ENCODE results near the gene BYSL. TPM values are rescaled to one million over a fixed set of nuclear protein-coding genes. Genes with fewer than 3 reads are reported as not detected.

The BYSL gene
- total and polyA plus RNA-seq, 9 of the 15 experiments (the other 6 are each of a cell fraction or from before 2014, with no cell fraction given) = 22.2 to 92.3 (median 53.4) TPM

- POLR2A ChIA-PET = interaction anchor here (0.6 to 13.7 kb wide), 21 partner anchors 10 to 1085 kb away, joined by 3 to 166 read pairs (median 4); partner anchors contain the start of genes BYSL, MED20 and TAF8
- peak overlapping the region; percentile 46 to 94 for H3K9ac ChIP-seq (ENCODE audit: insufficient read depth in 1 of 2, low read depth in 2 of 2, low read length in 2 of 2)
- H3K4me2 ChIP-seq (ENCODE audit: insufficient read depth, low read length) = peak overlapping the region; percentile 90
- in situ Hi-C loops (cut with MboI) = loop anchor here (5.0 kb wide), 1 partner anchor 102 kb away; no protein-coding TSS in a partner anchor
- no peaks in the 10 kb centered on the region for H3K9me3 ChIP-seq (replicated peaks; ENCODE audit: control insufficient read depth, insufficient read depth, low read depth, low read length)
- peak; percentile 59 to 89 (median 62) for DNase-seq (ENCODE audit: extremely low read depth in 1 of 4, low spot score in 3 of 4)
- peak overlapping the region; percentile 54 for H2AFZ ChIP-seq (ENCODE audit: low read depth, low read length)
- peak overlapping the region; percentile 81 for H3K4me3 ChIP-seq
- H3K36me3 ChIP-seq (ENCODE audit: control insufficient read depth, insufficient read depth, low read length) = peaks cover 50% of the 10 kb centered on the region
- no peaks in the 10 kb centered on the region for H3K27me3 ChIP-seq (ENCODE audit: control insufficient read depth in 2 of 2, insufficient read depth in 2 of 2, low read length in 2 of 2)
- H3K27ac ChIP-seq (ENCODE audit: extremely low read depth, low read depth, low read length) = peak overlapping the region; percentile 72
- FAIRE-seq = peak; percentile 40
- peaks cover 12% of the 10 kb centered on the region for H4K20me1 ChIP-seq (replicated peaks; ENCODE audit: control insufficient read depth, insufficient read depth, low read length)
- intact Hi-C loops (cut with micrococcal nuclease) = loop anchor here (1.0 to 10.0 kb wide), 4 partner anchors 27 to 277 kb away; partner anchors contain the start of genes GUCA1B and MRPS10
- H3K9me1 ChIP-seq (ENCODE audit: control insufficient read depth, insufficient read depth, low read length) = no peaks in the 10 kb centered on the region
- CTCF ChIA-PET (ENCODE audit: low intra/inter-chr PET ratio) = interaction anchor here (1.2 to 2.0 kb wide), 2 partner anchors 105 kb away, joined by 7 to 13 read pairs; no protein-coding TSS in a partner anchor
- WGBS (ENCODE audit: insufficient coverage, low coverage, missing lambda C conversion rate) = under 1% methylated on average over 26 of the region's 27 CpGs
- TSS peak; percentile 30 for BruUV-seq (replicated peaks)
- peak; percentile 33 for ATAC-seq
- H3K4me1 ChIP-seq (replicated peaks in 1 of 2; ENCODE audit: control insufficient read depth in 2 of 2, insufficient read depth in 2 of 2, low read length in 2 of 2) = peaks cover 54 to 69% of the 10 kb centered on the region in 2 experiments
- H3K79me2 ChIP-seq (ENCODE audit: control insufficient read depth, insufficient read depth, low read length) = peaks cover 74% of the 10 kb centered on the region
- TF ChIP-seq ZEB2 (IDR thresholded peaks at IDR 0.05) = 0 out of 2 replicates have a peak, but pooled peaks have one; percentile 44
- TF ChIP-seq SMARCE1 (IDR thresholded peaks at IDR 0.05) = no peak; the same call in 1 of the 2 replicates
- TF ChIP-seq MNT (conservative IDR thresholded peaks at IDR 0.05) = peak; percentile 58 to 79
- no peak for TF ChIP-seq GTF3C2 (IDR thresholded peaks at IDR 0.05; ENCODE audit: borderline replicate concordance, extremely low read depth, insufficient read length)
- no peak for TF ChIP-seq ZNF507 (tag; conservative IDR thresholded peaks at IDR 0.05)
- TF ChIP-seq ZFX (CRISPR knock-in tag; IDR thresholded peaks at IDR 0.05) = peak; percentile 2; the same call in 1 of the 2 replicates
- TF ChIP-seq ZNF384 (IDR thresholded peaks at IDR 0.05; ENCODE audit: low read depth, low read length) = no peak
- TF ChIP-seq ZNF655 (CRISPR knock-in tag; IDR thresholded peaks at IDR 0.05) = no peak
- no peak for TF ChIP-seq ZBTB33 (CRISPR knock-in tag; IDR thresholded peaks at IDR 0.05)
- TF ChIP-seq POU5F1 (IDR thresholded peaks at IDR 0.05; ENCODE audit: borderline replicate concordance, low read depth, low read length, partially characterized antibody) = no peak
- TF ChIP-seq NCOA1 (IDR thresholded peaks at IDR 0.05; ENCODE audit: low read depth) = 0 out of 2 replicates have a peak, but pooled peaks have one; percentile 1
Observed at GRCh38 chr6:41939848-41940758, 18.8 kb downstream of the BYSL start.
